Measurements from ENCODE around the gene SMG5. TPM values are rescaled to one million over a fixed set of nuclear protein-coding genes. Genes with fewer than 3 reads are reported as not detected.

Gene SMG5
- total RNA-seq, 1 donor from 2014 or later: 76.5 TPM

DNA sequence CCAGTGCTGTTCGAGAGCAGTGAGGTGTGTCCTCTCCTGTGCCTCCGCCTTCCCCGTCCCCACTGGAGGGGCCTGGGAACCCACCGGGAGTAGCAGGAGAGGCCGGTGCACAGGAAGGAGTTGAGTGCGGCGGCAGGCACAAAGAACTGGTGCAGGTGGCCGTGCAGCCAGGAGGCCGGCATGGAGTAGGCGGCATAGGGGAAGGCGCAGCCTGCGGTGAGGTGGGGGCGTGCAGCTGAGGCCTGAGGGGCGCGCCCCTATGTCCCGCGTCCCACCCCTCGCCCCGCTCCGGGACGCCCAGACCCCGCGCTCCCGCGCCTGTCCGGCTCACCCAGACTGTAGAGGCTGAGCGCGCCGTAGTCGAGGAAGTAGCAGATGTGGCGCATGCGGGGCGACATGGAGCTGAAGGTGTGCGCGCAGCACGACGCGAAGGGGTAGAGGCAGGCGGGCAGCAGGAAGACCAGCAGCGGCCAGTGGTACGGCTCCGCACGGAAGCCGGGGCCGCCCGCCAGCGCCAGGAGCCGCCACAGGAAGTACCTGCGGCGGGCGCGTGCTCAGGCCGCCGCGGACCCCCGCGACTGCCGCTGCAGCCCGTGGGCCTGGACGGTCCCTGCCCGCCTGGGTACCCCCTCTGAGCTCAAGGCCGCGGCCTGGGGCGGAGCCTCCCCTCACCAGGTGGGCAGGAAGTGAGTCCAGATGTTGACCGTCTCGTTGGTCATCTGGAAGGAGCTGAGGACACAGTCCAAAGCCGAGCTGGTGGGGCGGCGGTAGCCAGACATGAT is 37.0 kb downstream of the SMG5 start:
- TF ChIP-seq, protein P1, sequence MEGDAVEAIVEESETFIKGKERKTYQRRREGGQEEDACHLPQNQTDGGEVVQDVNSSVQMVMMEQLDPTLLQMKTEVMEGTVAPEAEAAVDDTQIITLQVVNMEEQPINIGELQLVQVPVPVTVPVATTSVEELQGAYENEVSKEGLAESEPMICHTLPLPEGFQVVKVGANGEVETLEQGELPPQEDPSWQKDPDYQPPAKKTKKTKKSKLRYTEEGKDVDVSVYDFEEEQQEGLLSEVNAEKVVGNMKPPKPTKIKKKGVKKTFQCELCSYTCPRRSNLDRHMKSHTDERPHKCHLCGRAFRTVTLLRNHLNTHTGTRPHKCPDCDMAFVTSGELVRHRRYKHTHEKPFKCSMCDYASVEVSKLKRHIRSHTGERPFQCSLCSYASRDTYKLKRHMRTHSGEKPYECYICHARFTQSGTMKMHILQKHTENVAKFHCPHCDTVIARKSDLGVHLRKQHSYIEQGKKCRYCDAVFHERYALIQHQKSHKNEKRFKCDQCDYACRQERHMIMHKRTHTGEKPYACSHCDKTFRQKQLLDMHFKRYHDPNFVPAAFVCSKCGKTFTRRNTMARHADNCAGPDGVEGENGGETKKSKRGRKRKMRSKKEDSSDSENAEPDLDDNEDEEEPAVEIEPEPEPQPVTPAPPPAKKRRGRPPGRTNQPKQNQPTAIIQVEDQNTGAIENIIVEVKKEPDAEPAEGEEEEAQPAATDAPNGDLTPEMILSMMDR (IDR thresholded peaks at IDR 0.05): no peak
- Histone ChIP-seq H3K36me3 (peaks cover 11 to 13% of the 10 kb centered on the region in 2 donors), H3K27me3 (no peaks in the 10 kb centered on the region), H3K27ac (no peak overlapping the region), H3K9me3 (no peaks in the 10 kb centered on the region), H3K4me3 (peak overlapping the region in 1 of 2 donors; percentile 50), H3K4me1 (peaks cover 0 to 10% of the 10 kb centered on the region in 2 donors)
- DNase-seq (ENCODE audit: low spot score in 2 of 2): no peak
- intact Hi-C loops (cut with DNase I): no loop called here

GRCh38 chr1:156244712-156245111 is 37.9 kb downstream of the SMG5 start:
- DNase-seq (ENCODE audit: low spot score in 2 of 2): no peak
- no peak overlapping the region for H3K4me3 ChIP-seq
- H3K36me3 ChIP-seq: peaks cover 5 to 7% of the 10 kb centered on the region in 2 donors
- TF ChIP-seq, protein P1 (IDR thresholded peaks at IDR 0.05): no peak
- intact Hi-C loops (cut with DNase I): no loop called here
- no peaks in the 10 kb centered on the region for H3K27me3 ChIP-seq
- no peaks in the 10 kb centered on the region for H3K9me3 ChIP-seq
- no peak overlapping the region for H3K27ac ChIP-seq
- peaks cover 0 to 10% of the 10 kb centered on the region in 2 donors for H3K4me1 ChIP-seq

DNA sequence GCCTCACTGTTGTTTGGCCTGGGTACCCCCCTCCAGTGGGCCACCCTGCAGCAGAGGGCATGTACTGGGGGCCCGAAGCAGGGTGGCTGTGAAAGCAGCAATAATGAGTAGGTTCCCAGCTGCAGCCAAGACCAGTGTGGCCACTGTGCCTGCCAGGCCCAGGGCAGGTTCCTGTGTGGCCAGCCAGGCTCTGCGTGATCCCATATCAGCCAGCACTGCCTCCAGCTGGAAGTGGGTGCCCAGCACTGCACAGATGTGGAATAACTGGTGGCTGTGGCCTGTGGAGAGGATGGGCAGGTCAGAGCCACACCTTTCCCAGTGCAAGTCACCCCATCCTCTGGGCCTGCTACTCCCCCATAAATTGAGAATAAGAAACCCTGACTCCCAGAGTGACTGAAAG is 38.5 kb downstream of the SMG5 start:
- peaks cover 0 to 11% of the 10 kb centered on the region in 2 donors for H3K36me3 ChIP-seq
- no peaks in the 10 kb centered on the region for H3K9me3 ChIP-seq
- H3K4me1 ChIP-seq: peaks cover 0 to 10% of the 10 kb centered on the region in 2 donors
- DNase-seq (ENCODE audit: low spot score in 2 of 2): no peak
- H3K4me3 ChIP-seq: no peak overlapping the region
- H3K27me3 ChIP-seq: no peaks in the 10 kb centered on the region
- TF ChIP-seq, protein P1 (IDR thresholded peaks at IDR 0.05): no peak
- H3K27ac ChIP-seq: no peak overlapping the region
- intact Hi-C loops (cut with DNase I): no loop called here

DNA sequence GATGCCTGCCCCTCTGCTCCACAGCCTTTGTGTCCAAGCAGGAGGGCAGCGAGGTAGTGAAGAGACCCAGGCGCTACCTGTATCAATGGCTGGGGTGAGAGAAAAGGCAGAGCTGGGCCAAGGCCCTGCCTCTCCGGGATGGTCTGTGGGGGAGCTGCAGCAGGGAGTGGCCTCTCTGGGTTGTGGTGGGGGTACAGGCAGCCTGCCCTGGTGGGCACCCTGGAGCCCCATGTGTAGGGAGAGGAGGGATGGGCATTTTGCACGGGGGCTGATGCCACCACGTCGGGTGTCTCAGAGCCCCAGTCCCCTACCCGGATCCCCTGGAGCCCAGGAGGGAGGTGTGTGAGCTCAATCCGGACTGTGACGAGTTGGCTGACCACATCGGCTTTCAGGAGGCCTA is 39.9 kb downstream of the SMG5 start:
- intact Hi-C loops (cut with DNase I): no loop called here
- Histone ChIP-seq H3K4me1 (peaks cover 0 to 8% of the 10 kb centered on the region in 2 donors), H3K9me3 (no peaks in the 10 kb centered on the region), H3K27ac (no peak overlapping the region), H3K4me3 (no peak overlapping the region), H3K27me3 (no peaks in the 10 kb centered on the region), H3K36me3 (peaks cover 13 to 25% of the 10 kb centered on the region in 2 donors)
- no peak for DNase-seq (ENCODE audit: low spot score in 2 of 2)
- TF ChIP-seq, protein P1 (IDR thresholded peaks at IDR 0.05): no peak

GRCh38 chr1:156241926-156242325 is 40.7 kb downstream of the SMG5 start, which contains the start of gene BGLAP:
BGLAP (plus strand) TSS chr1:156242184; CDS start chr1:156242232, 48 bp downstream.
- intact Hi-C loops (cut with DNase I): no loop called here
- peaks cover 0 to 8% of the 10 kb centered on the region in 2 donors for H3K4me1 ChIP-seq
- no peak within 1 kb of the TSS for H3K4me3 ChIP-seq
- no peak within 1 kb of the TSS for H3K27ac ChIP-seq
- no peaks in the 10 kb centered on the region for H3K9me3 ChIP-seq
- peaks cover 18 to 31% of the 10 kb centered on the region in 2 donors for H3K36me3 ChIP-seq
- TF ChIP-seq, protein P1 (IDR thresholded peaks at IDR 0.05): no peak
- no peaks in the 10 kb centered on the region for H3K27me3 ChIP-seq
- DNase-seq (ENCODE audit: low spot score in 2 of 2): no peak
